ENCODE data around the gene AIG1.

DNA sequence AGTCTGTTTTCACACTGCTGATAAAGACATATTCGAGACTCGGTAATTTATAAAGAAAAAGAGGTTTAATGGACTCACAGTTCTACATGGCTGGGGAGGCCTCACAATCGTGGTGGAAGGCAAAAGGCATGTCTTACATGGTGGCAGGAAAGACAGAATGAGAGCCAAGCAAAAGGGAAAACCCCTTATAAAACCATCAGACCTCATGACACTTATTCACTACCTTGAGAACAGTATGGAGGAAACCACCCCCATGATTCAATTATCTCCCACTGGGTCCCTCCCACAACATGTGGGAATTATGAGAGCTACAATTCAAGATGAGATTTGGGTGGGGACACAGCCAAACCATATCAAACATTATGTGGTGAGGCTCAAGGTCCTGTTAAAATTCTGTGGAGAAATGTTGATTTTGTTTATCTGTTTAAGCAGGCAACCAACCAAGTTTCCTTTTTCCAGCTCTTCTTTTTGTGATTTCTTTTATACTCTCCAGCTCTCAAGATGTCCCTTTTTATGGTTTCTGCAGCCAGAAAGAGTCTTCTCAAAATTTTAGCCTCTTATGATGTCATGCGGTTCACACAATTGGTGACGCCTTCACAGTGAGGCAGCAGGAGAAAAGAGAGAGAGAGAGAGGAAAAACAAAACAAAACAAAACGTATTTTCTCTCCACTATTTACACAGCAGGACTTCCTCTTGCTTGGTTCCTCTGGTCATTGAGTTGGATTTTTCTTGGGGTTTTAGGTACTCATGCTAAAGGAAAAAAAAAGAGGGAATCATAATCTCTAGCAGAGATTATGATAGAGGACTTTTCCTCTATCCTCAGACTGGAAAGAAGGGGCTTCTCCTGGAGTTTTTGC, 18.0 kb downstream of the AIG1 start:
- TF ChIP-seq, protein P1, sequence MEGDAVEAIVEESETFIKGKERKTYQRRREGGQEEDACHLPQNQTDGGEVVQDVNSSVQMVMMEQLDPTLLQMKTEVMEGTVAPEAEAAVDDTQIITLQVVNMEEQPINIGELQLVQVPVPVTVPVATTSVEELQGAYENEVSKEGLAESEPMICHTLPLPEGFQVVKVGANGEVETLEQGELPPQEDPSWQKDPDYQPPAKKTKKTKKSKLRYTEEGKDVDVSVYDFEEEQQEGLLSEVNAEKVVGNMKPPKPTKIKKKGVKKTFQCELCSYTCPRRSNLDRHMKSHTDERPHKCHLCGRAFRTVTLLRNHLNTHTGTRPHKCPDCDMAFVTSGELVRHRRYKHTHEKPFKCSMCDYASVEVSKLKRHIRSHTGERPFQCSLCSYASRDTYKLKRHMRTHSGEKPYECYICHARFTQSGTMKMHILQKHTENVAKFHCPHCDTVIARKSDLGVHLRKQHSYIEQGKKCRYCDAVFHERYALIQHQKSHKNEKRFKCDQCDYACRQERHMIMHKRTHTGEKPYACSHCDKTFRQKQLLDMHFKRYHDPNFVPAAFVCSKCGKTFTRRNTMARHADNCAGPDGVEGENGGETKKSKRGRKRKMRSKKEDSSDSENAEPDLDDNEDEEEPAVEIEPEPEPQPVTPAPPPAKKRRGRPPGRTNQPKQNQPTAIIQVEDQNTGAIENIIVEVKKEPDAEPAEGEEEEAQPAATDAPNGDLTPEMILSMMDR (conservative IDR thresholded peaks at IDR 0.05; ENCODE audit: low read depth, low read length) = no peak
- TF ChIP-seq POLR2A (IDR thresholded peaks at IDR 0.05; ENCODE audit: low read depth, low read length) = no peak
